ENCODE measurements around the gene SLK.

DNA sequence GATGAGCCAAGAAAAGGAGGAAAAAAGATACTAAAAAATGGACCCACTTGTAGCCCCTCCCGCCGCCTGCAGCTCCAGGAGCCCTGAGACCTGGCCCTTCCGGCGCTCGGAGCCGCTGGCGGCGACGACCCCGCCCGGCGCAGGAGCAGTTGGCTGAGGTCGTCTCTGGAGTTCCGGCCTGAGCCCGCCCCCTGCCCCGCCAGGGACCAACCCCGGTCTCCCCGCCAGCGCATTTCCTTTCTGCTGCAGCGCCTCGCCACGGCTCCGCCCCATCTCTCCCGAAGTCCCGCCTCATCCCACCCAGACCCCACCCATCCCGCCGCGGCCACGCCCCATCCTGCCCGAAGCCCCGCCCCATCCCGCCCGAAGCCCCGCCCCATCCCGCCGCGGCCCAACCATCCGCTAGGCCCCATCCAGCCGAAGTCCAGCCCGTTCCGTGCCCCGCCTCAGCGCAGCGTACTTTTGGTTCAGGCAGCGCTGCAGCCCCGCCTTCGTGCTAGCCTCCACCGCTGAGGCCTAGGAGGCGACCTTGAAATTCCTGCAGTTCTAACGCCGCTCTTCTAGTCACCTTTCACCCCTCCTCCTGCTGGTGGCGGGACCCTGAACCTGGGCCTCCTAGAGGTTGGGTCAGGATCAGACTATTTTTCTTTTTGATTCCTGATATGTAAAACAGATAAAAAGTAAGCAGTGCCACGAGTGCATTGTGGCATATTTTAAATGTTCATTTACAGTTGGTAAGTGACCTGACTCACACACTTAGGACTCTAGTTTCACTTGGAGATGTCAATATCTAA lies 48.7 kb upstream of the SLK start, which contains the start of gene STN1:
- TF ChIP-seq STAT5B (CRISPR knock-in tag; IDR thresholded peaks at IDR 0.05) (no peak), ZNF660 (CRISPR knock-in tag; IDR thresholded peaks at IDR 0.05; ENCODE audit: borderline replicate concordance, low read depth) (no peak), HNRNPL (IDR thresholded peaks at IDR 0.05; ENCODE audit: low read depth, low read length) (no peak), PPARG (CRISPR knock-in tag; conservative IDR thresholded peaks at IDR 0.05) (peak; percentile 83)

All from HepG2 (cell line).